ENCODE data around the gene PDZD7.
"Not testable (repeated sequence)": the region's sequence is repeated elsewhere in the genome, so short reads cannot be mapped to it uniquely, and the experiment has no call there.

Gene PDZD7

GRCh38 chr10:100985336-100985735 is 45.6 kb downstream of the PDZD7 start:
- no peak for DNase-seq (ENCODE audit: low read depth in 2 of 3, low spot score in 2 of 3)

GRCh38 chr10:100984672-100985177 is 46.2 kb downstream of the PDZD7 start:
- no peak for DNase-seq (ENCODE audit: low read depth in 2 of 3, low spot score in 2 of 3)

GRCh38 chr10:100983868-100984671 is 46.9 kb downstream of the PDZD7 start:
- no peak for DNase-seq (ENCODE audit: low read depth in 2 of 3, low spot score in 2 of 3)

- no peak for DNase-seq (ENCODE audit: low read depth in 2 of 3, low spot score in 2 of 3)
Observed at GRCh38 chr10:100982916-100983830, 47.8 kb downstream of the PDZD7 start.

- no peak for DNase-seq (ENCODE audit: low read depth in 2 of 3, low spot score in 2 of 3)
Observed at GRCh38 chr10:100981178-100981772, 49.7 kb downstream of the PDZD7 start.

- no peak for DNase-seq (ENCODE audit: low read depth in 2 of 3, low spot score in 2 of 3)
Observed at GRCh38 chr10:100980711-100981110, 50.2 kb downstream of the PDZD7 start.

- no peak for DNase-seq (ENCODE audit: low read depth in 2 of 3, low spot score in 2 of 3)
Observed at GRCh38 chr10:100980311-100980710, 50.6 kb downstream of the PDZD7 start.

- DNase-seq (ENCODE audit: low read depth in 2 of 3, low spot score in 2 of 3) = no peak
Observed at GRCh38 chr10:100979791-100980272, 51.1 kb downstream of the PDZD7 start.

GRCh38 chr10:100978901-100979195 is 52.1 kb downstream of the PDZD7 start:
- no peak for DNase-seq (ENCODE audit: low read depth in 2 of 3, low spot score in 2 of 3)

GRCh38 chr10:100978121-100978900 is 52.6 kb downstream of the PDZD7 start:
- no peak for DNase-seq (ENCODE audit: low read depth in 2 of 3, low spot score in 2 of 3)

- no peak for DNase-seq (ENCODE audit: low read depth in 2 of 3, low spot score in 2 of 3)
Observed at GRCh38 chr10:100977436-100977835, 53.5 kb downstream of the PDZD7 start.

- DNase-seq (ENCODE audit: low read depth in 2 of 3, low spot score in 2 of 3) = no peak
Observed at GRCh38 chr10:100976906-100977305, 54.0 kb downstream of the PDZD7 start.

GRCh38 chr10:100975397-100975796 is 55.5 kb downstream of the PDZD7 start:
- DNase-seq (ENCODE audit: low read depth in 2 of 3, low spot score in 2 of 3) = not testable (repeated sequence)

GRCh38 chr10:100972904-100973535 is 57.9 kb downstream of the PDZD7 start:
- DNase-seq (ENCODE audit: low read depth in 2 of 3, low spot score in 2 of 3) = no peak

GRCh38 chr10:100972115-100972903 is 58.6 kb downstream of the PDZD7 start:
- DNase-seq (ENCODE audit: low read depth in 2 of 3, low spot score in 2 of 3) = no peak

- DNase-seq (ENCODE audit: low read depth in 2 of 3, low spot score in 2 of 3) = no peak
Observed at GRCh38 chr10:100970914-100971811, 59.8 kb downstream of the PDZD7 start.

- DNase-seq (ENCODE audit: low read depth in 2 of 3, low spot score in 2 of 3) = no peak
Observed at GRCh38 chr10:100970076-100970913, 60.6 kb downstream of the PDZD7 start.
